ENCODE results near the gene RNF208.

Gene RNF208

DNA sequence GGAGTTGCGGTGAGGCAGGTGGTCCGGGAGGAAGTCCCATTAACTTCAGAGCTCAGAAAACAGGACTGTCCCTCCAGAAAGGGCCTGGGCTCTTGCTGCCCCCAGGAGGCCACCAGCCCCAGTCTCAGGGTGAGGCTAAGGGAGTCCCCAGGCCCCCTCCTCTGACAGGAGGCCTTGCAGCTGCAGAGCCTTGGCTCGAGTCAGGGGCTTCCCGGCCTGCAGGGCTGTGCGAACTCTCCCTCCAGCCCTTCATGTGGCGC lies 25.8 kb upstream of the RNF208 start:
- Histone ChIP-seq H3K36me3 (ENCODE audit: low read length) (no peaks in the 10 kb centered on the region), H3K4me2 (ENCODE audit: low read depth, low read length, poor library complexity, severe bottlenecking) (no peak overlapping the region), H3K4me3 (ENCODE audit: insufficient read depth, low read length, poor library complexity, severe bottlenecking) (no peak overlapping the region), H3K9me2 (replicated peaks; ENCODE audit: insufficient read depth, low read length) (no peaks in the 10 kb centered on the region), H2AFZ (ENCODE audit: low read depth, low read length, severe bottlenecking) (no peak overlapping the region), H3K27me3 (ENCODE audit: low read length) (no peaks in the 10 kb centered on the region), H3K9me3 (ENCODE audit: insufficient read depth, low read length) (no peaks in the 10 kb centered on the region), H3K9ac (ENCODE audit: low read length) (no peak overlapping the region), H3F3A (ENCODE audit: insufficient read depth) (peaks cover 7% of the 10 kb centered on the region; the same call in 1 of the 2 replicates), H4K20me1 (ENCODE audit: low read depth, low read length) (no peaks in the 10 kb centered on the region; the same call in 1 of the 2 replicates), H3K79me2 (ENCODE audit: insufficient read depth, low read length) (peaks cover 2% of the 10 kb centered on the region; the same call in 1 of the 2 replicates), H3K27ac (ENCODE audit: low read depth, low read length) (no peak overlapping the region)
- TF ChIP-seq CTCF (IDR thresholded peaks at IDR 0.05; ENCODE audit: insufficient read depth, low read length, poor library complexity, severe bottlenecking), result no peak
- no peak for TF ChIP-seq EZH2phosphoT487 (conservative IDR thresholded peaks at IDR 0.05; ENCODE audit: low read length)

GRCh38 chr9:137247135-137247915 lies 25.3 kb upstream of the RNF208 start:
- no peak overlapping the region for H2AFZ ChIP-seq (ENCODE audit: low read depth, low read length, severe bottlenecking)
- no peak for TF ChIP-seq EZH2phosphoT487 (conservative IDR thresholded peaks at IDR 0.05; ENCODE audit: low read length)
- no peak for TF ChIP-seq CTCF (IDR thresholded peaks at IDR 0.05; ENCODE audit: insufficient read depth, low read length, poor library complexity, severe bottlenecking)
- H3K36me3 ChIP-seq (ENCODE audit: low read length), result peaks cover 4% of the 10 kb centered on the region; the same call in 1 of the 2 replicates
- no peak overlapping the region for H3K27ac ChIP-seq (ENCODE audit: low read depth, low read length)
- H3K9me3 ChIP-seq (ENCODE audit: insufficient read depth, low read length), result no peaks in the 10 kb centered on the region
- H3K4me3 ChIP-seq (ENCODE audit: insufficient read depth, low read length, poor library complexity, severe bottlenecking), result no peak overlapping the region
- H3K9me2 ChIP-seq (replicated peaks; ENCODE audit: insufficient read depth, low read length), result no peaks in the 10 kb centered on the region
- H3K9ac ChIP-seq (ENCODE audit: low read length), result no peak overlapping the region
- peaks cover under 1% of the 10 kb centered on the region; the same call in 1 of the 2 replicates for H4K20me1 ChIP-seq (ENCODE audit: low read depth, low read length)
- H3F3A ChIP-seq (ENCODE audit: insufficient read depth), result peaks cover 7% of the 10 kb centered on the region; the same call in 1 of the 2 replicates
- no peak overlapping the region for H3K4me2 ChIP-seq (ENCODE audit: low read depth, low read length, poor library complexity, severe bottlenecking)
- H3K27me3 ChIP-seq (ENCODE audit: low read length), result no peaks in the 10 kb centered on the region
- peaks cover 7% of the 10 kb centered on the region; the same call in 1 of the 2 replicates for H3K79me2 ChIP-seq (ENCODE audit: insufficient read depth, low read length)

- Histone ChIP-seq H3K36me3 (ENCODE audit: low read length) (peaks cover 8% of the 10 kb centered on the region; the same call in 1 of the 2 replicates), H2AFZ (ENCODE audit: low read depth, low read length, severe bottlenecking) (no peak overlapping the region), H4K20me1 (ENCODE audit: low read depth, low read length) (peaks cover 9% of the 10 kb centered on the region; the same call in 1 of the 2 replicates), H3K9me2 (replicated peaks; ENCODE audit: insufficient read depth, low read length) (no peaks in the 10 kb centered on the region), H3K4me3 (ENCODE audit: insufficient read depth, low read length, poor library complexity, severe bottlenecking) (no peak overlapping the region), H3K27ac (ENCODE audit: low read depth, low read length) (no peak overlapping the region), H3K27me3 (ENCODE audit: low read length) (no peaks in the 10 kb centered on the region), H3K9me3 (ENCODE audit: insufficient read depth, low read length) (no peaks in the 10 kb centered on the region), H3K4me2 (ENCODE audit: low read depth, low read length, poor library complexity, severe bottlenecking) (no peak overlapping the region), H3K79me2 (ENCODE audit: insufficient read depth, low read length) (peaks cover 15% of the 10 kb centered on the region), H3F3A (ENCODE audit: insufficient read depth) (peaks cover 7% of the 10 kb centered on the region; the same call in 1 of the 2 replicates), H3K9ac (ENCODE audit: low read length) (no peak overlapping the region)
- TF ChIP-seq CTCF (IDR thresholded peaks at IDR 0.05; ENCODE audit: insufficient read depth, low read length, poor library complexity, severe bottlenecking) (no peak), EZH2phosphoT487 (conservative IDR thresholded peaks at IDR 0.05; ENCODE audit: low read length) (no peak)
Observed at GRCh38 chr9:137245450-137246421, 23.7 kb upstream of the RNF208 start.
